Fibroblast of mammary gland (primary cell): ENCODE results near the gene CFAP61.

Experiments used
- DNase-seq: peaks from one replicate; pipeline ENCODE4 v3.0.0-alpha.2; 2010; ENCODE audit warnings: low read depth
- H3K4me3 ChIP-seq: 2 replicates; pipeline ENCODE4 v1.5.1; 2011; ENCODE audit warnings: low read depth, mild to moderate bottlenecking, low read length, moderate library complexity; ENCODE audit not compliant: control insufficient read depth
- CTCF ChIP-seq: conservative IDR thresholded peaks from 2 replicates; pipeline ENCODE4 v1.5.1; 2011; ENCODE audit warnings: low read depth, low read length, inconsistent platforms; ENCODE audit not compliant: control insufficient read depth, insufficient read depth

Gene CFAP61

GRCh38 chr20:20393207-20394120 is 341.1 kb downstream of the CFAP61 start:
- DNase-seq = peak; percentile 52
- no peak for TF ChIP-seq CTCF
- H3K4me3 ChIP-seq = no peak overlapping the region

GRCh38 chr20:20395087-20395486 is 342.8 kb downstream of the CFAP61 start:
- H3K4me3 ChIP-seq = no peak overlapping the region
- no peak for TF ChIP-seq CTCF

GRCh38 chr20:20395903-20396568 is 343.7 kb downstream of the CFAP61 start:
- TF ChIP-seq CTCF = no peak
- DNase-seq = no peak
- no peak overlapping the region for H3K4me3 ChIP-seq

More at GRCh38 chr20:20395087-20395486, 342.8 kb downstream of the CFAP61 start:
- DNase-seq = no peak

- H3K4me3 ChIP-seq = no peak overlapping the region
- DNase-seq = no peak
- no peak for TF ChIP-seq CTCF
Observed at GRCh38 chr20:20396794-20397193, 344.5 kb downstream of the CFAP61 start.

- TF ChIP-seq CTCF = no peak
- DNase-seq = no peak
- no peak overlapping the region for H3K4me3 ChIP-seq
Observed at GRCh38 chr20:20398123-20398522, 345.8 kb downstream of the CFAP61 start.

GRCh38 chr20:20399531-20400500 is 347.5 kb downstream of the CFAP61 start:
- H3K4me3 ChIP-seq = no peak overlapping the region
- no peak for DNase-seq
- TF ChIP-seq CTCF = no peak
